ENCODE data around the gene GATD1.

DNA sequence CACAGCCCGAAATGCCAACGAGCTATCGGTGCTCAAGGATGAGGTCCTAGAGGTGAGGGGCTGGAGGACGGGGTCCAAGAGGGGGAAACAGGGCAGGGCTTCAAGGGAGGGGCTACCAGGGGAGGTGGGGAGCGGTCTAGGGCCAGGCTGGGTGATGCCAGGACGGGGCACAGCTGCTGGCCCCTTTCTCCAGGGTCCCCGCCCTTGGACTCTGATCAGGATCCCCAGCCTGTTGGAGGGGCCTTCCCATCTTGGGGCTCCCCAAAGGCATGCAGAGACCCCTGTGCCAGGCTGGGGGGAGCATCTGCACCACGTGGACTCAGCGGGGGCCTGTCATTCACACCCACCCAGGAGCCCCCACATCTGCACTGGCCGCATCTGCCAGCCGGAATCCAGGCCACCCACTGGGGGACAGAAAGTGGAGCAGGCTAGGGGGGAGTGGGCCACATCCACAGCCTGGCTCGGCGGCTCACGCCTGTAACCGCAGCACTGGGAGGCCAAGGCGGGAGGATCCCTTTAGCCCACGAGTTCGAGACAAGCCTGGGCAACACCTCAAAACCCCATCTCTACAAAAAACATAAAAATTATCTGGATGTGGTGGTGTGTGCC is 52.4 kb downstream of the GATD1 start:
- TF ChIP-seq SP1 (IDR thresholded peaks at IDR 0.05; ENCODE audit: low read depth, low read length), result no peak
- TF ChIP-seq CTCF (IDR thresholded peaks at IDR 0.05 in 2 of 3, conservative IDR thresholded peaks at IDR 0.05 in 1 of 3; ENCODE audit: control insufficient read depth in 2 of 3, extremely low read depth in 1 of 3, insufficient read depth in 1 of 3, low read depth in 3 of 3, low read length in 3 of 3), result no peak
- no peak for TF ChIP-seq NR2C2 (IDR thresholded peaks at IDR 0.05; ENCODE audit: borderline replicate concordance, control insufficient read depth, insufficient read length, low read depth)
- TF ChIP-seq CEBPB (IDR thresholded peaks at IDR 0.05; ENCODE audit: borderline replicate concordance in 1 of 2, low read depth in 2 of 2, low read length in 2 of 2), result no peak
- no peak for TF ChIP-seq CBX5 (IDR thresholded peaks at IDR 0.05; ENCODE audit: low read depth)
- TF ChIP-seq BCL3 (IDR thresholded peaks at IDR 0.05; ENCODE audit: borderline replicate concordance, insufficient read depth, low read depth, low read length, poor library complexity, severe bottlenecking), result no peak
- TF ChIP-seq, protein P1, sequence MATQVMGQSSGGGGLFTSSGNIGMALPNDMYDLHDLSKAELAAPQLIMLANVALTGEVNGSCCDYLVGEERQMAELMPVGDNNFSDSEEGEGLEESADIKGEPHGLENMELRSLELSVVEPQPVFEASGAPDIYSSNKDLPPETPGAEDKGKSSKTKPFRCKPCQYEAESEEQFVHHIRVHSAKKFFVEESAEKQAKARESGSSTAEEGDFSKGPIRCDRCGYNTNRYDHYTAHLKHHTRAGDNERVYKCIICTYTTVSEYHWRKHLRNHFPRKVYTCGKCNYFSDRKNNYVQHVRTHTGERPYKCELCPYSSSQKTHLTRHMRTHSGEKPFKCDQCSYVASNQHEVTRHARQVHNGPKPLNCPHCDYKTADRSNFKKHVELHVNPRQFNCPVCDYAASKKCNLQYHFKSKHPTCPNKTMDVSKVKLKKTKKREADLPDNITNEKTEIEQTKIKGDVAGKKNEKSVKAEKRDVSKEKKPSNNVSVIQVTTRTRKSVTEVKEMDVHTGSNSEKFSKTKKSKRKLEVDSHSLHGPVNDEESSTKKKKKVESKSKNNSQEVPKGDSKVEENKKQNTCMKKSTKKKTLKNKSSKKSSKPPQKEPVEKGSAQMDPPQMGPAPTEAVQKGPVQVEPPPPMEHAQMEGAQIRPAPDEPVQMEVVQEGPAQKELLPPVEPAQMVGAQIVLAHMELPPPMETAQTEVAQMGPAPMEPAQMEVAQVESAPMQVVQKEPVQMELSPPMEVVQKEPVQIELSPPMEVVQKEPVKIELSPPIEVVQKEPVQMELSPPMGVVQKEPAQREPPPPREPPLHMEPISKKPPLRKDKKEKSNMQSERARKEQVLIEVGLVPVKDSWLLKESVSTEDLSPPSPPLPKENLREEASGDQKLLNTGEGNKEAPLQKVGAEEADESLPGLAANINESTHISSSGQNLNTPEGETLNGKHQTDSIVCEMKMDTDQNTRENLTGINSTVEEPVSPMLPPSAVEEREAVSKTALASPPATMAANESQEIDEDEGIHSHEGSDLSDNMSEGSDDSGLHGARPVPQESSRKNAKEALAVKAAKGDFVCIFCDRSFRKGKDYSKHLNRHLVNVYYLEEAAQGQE (IDR thresholded peaks at IDR 0.05; ENCODE audit: low read depth, low read length), result no peak
- TF ChIP-seq BRCA1 (IDR thresholded peaks at IDR 0.05; ENCODE audit: low read depth, low read length), result no peak
- TF ChIP-seq RUNX3 (IDR thresholded peaks at IDR 0.05; ENCODE audit: low read length), result no peak

All from GM12878 (cell line).